Activated naive CD4-positive, alpha-beta T cell treated with anti-CD3 and anti-CD28 coated beads for 36 hours (primary cell): ENCODE data around the gene ARL6IP6. TPM values are rescaled to one million over a fixed set of nuclear protein-coding genes. Genes with fewer than 3 reads are reported as not detected.
"Not testable (repeated sequence)": the region's sequence is repeated elsewhere in the genome, so short reads cannot be mapped to it uniquely, and the experiment has no call there.

Experiments
- CTCF ChIA-PET: fragments of 350-600 bp; sonication (Branson Sonifier 250); formaldehyde crosslinking; loops from one replicate; lab custom pipeline; 2021; ENCODE audit warnings: antibody characterized with exemption; lab: Charles Lee
- DNase-seq: peaks from one replicate; pipeline ENCODE4 v3.0.0-alpha.2; 2020
- H3K27ac Mint-ChIP-seq: one replicate; pipeline ENCODE4 v1.8.0; 2021; ENCODE audit warnings: mild to moderate bottlenecking, mixed read lengths
- H3K27me3 Mint-ChIP-seq: one replicate; pipeline ENCODE4 v1.8.0; 2021; ENCODE audit warnings: low read depth, mixed read lengths
- H3K36me3 Mint-ChIP-seq: one replicate; pipeline ENCODE4 v1.8.0; 2021; ENCODE audit warnings: low read depth, mixed read lengths
- H3K4me1 Mint-ChIP-seq: one replicate; pipeline ENCODE4 v1.8.0; 2021; ENCODE audit warnings: low read depth, mixed read lengths
- H3K4me3 Mint-ChIP-seq: one replicate; pipeline ENCODE4 v1.8.0; 2021; ENCODE audit warnings: mild to moderate bottlenecking, moderate library complexity, mixed read lengths
- H3K9me3 Mint-ChIP-seq: one replicate; pipeline ENCODE4 v1.8.0; 2021; ENCODE audit warnings: mixed read lengths
- intact Hi-C: fragments of 100-400 bp; cut with micrococcal nuclease; formaldehyde crosslinking; loops from one replicate; pipeline ENCODE4 v1.15.1; 2023
- total RNA-seq, 2 experiments: library from RNA; stranded (reverse); gene quantifications; one replicate each; pipeline ENCODE4 v1.2.3, GENCODE V29; 2021

Gene ARL6IP6
- total RNA-seq, 2 experiments from 2014 or later, result 17.0 to 17.2 TPM

- Mint-ChIP-seq H3K27me3 (no peaks in the 10 kb centered on the region), H3K9me3 (peaks cover 10% of the 10 kb centered on the region), H3K36me3 (peaks cover 66% of the 10 kb centered on the region), H3K4me3 (no peak overlapping the region), H3K27ac (no peak overlapping the region), H3K4me1 (peaks cover 66% of the 10 kb centered on the region)
- no peak for DNase-seq
- intact Hi-C loops, result no loop called here
- CTCF ChIA-PET, result no interaction called here
Measured at GRCh38 chr2:152706477-152707021, 11.9 kb upstream of the ARL6IP6 start.

- no peaks in the 10 kb centered on the region for H3K9me3 Mint-ChIP-seq
- H3K27ac Mint-ChIP-seq, result peak overlapping the region; percentile 20
- peaks cover 59% of the 10 kb centered on the region for H3K36me3 Mint-ChIP-seq
- H3K4me1 Mint-ChIP-seq, result peaks cover 64% of the 10 kb centered on the region
- CTCF ChIA-PET, result interaction anchor here (1.4 kb wide), 1 partner anchor 7 kb away, joined by 7 read pairs; no protein-coding TSS in a partner anchor
- H3K4me3 Mint-ChIP-seq, result no peak overlapping the region
- intact Hi-C loops, result no loop called here
- no peak for DNase-seq
- H3K27me3 Mint-ChIP-seq, result no peaks in the 10 kb centered on the region
Measured at GRCh38 chr2:152708742-152709141, 9.7 kb upstream of the ARL6IP6 start.

- Mint-ChIP-seq H3K9me3 (no peaks in the 10 kb centered on the region), H3K4me3 (no peak overlapping the region), H3K27me3 (no peaks in the 10 kb centered on the region), H3K36me3 (peaks cover 60% of the 10 kb centered on the region), H3K4me1 (peaks cover 70% of the 10 kb centered on the region), H3K27ac (no peak overlapping the region)
- DNase-seq, result no peak
- CTCF ChIA-PET, result no interaction called here
- intact Hi-C loops, result no loop called here
Measured at GRCh38 chr2:152710713-152711112, 7.7 kb upstream of the ARL6IP6 start.

- CTCF ChIA-PET, result interaction anchor here (0.9 to 1.6 kb wide), 3 partner anchors 7 to 28 kb away, joined by 4 to 7 read pairs (median 5); no protein-coding TSS in a partner anchor
- Mint-ChIP-seq H3K36me3 (peaks cover 45% of the 10 kb centered on the region), H3K27me3 (no peaks in the 10 kb centered on the region), H3K4me3 (peak overlapping the region; percentile 55), H3K9me3 (no peaks in the 10 kb centered on the region), H3K4me1 (peaks cover 60% of the 10 kb centered on the region), H3K27ac (no peak overlapping the region)
- intact Hi-C loops, result loop anchor here (5.0 kb wide), 2 partner anchors 298 to 618 kb away; partner anchors contain the start of gene CACNB4
- no peak for DNase-seq
Measured at GRCh38 chr2:152715112-152715511, 3.3 kb upstream of the ARL6IP6 start.

GRCh38 chr2:152715854-152716428 is 2.5 kb upstream of the ARL6IP6 start:
- H3K4me3 Mint-ChIP-seq, result peak overlapping the region; percentile 100
- CTCF ChIA-PET, result interaction anchor here (0.6 to 1.6 kb wide), 5 partner anchors 8 to 28 kb away, joined by 3 to 7 read pairs (median 4); no protein-coding TSS in a partner anchor
- DNase-seq, result peak; percentile 26
- H3K36me3 Mint-ChIP-seq, result peaks cover 37% of the 10 kb centered on the region
- no peaks in the 10 kb centered on the region for H3K27me3 Mint-ChIP-seq
- H3K9me3 Mint-ChIP-seq, result no peaks in the 10 kb centered on the region
- peaks cover 60% of the 10 kb centered on the region for H3K4me1 Mint-ChIP-seq
- intact Hi-C loops, result loop anchor here (2.0 to 5.0 kb wide), 3 partner anchors 299 to 887 kb away; partner anchors contain the start of genes ARL5A and CACNB4
- no peak overlapping the region for H3K27ac Mint-ChIP-seq

- intact Hi-C loops, result loop anchor here (1.0 to 5.0 kb wide), 7 partner anchors 23 to 888 kb away; partner anchors contain the start of genes ARL5A, CACNB4 and STAM2
- CTCF ChIA-PET, result interaction anchor here (0.7 to 1.6 kb wide), 2 partner anchors 9 to 11 kb away, joined by 3 to 7 read pairs; no protein-coding TSS in a partner anchor
- Mint-ChIP-seq H3K27ac (peak overlapping the region; percentile 99), H3K4me1 (peaks cover 57% of the 10 kb centered on the region), H3K9me3 (no peaks in the 10 kb centered on the region), H3K36me3 (peaks cover 32% of the 10 kb centered on the region), H3K4me3 (peak overlapping the region; percentile 100), H3K27me3 (no peaks in the 10 kb centered on the region)
- peak; percentile 30 for DNase-seq
Measured at GRCh38 chr2:152716805-152717227, 1.6 kb upstream of the ARL6IP6 start.

DNA sequence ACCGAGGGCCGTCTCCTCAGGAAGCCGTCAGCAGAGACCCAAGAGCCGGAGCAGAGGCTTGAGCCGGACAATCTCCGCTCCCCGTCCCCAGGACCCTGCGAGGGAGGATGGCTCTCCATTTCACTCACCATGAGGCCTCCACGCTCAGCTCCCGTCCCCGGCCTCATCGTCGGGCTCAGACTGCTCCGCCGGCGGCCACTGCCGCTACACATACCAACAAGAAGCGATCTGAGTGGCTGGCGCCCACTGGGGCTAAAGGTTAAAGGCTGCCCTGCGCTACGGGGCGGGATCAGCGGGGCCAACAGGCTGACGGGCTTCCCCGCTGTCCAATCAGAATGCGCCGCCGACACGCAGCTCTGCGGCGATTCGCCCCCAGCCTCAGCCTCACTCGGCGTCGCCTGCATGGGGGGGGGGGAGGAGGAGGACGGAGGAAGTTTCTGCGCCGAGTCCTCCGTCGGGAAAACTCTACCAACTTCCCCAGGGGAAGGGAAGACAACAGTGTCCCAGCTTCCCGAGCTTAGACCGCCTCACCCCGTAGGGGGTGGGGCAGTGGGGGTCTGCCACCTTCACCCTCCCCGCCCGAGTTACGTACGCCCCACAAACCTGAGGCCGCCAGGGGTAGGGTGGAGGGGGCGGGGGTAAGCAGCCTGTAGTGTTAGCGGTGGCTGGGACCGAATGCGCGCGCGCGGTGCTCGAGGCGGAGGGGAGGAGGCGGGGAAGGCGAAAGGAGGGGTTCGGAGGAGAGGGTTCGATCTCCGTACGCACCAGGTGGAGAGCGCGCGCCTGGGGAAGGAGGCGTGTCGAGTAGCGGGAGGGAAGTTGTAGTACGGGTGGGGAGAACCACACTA is 968 bp upstream of the ARL6IP6 start, which contains the start of gene PRPF40A:
PRPF40A (minus strand) TSS at position 234 of the 848 bp plus-strand sequence; CDS start at position 212, 22 bp downstream.
- Mint-ChIP-seq H3K27me3 (no peaks in the 10 kb centered on the region), H3K4me3 (peak within 1 kb of the TSS; percentile 100), H3K9me3 (no peaks in the 10 kb centered on the region), H3K4me1 (peaks cover 52% of the 10 kb centered on the region), H3K36me3 (peaks cover 29% of the 10 kb centered on the region), H3K27ac (peak within 1 kb of the TSS; percentile 99)
- CTCF ChIA-PET, result no interaction called here
- intact Hi-C loops, result loop anchor here (1.0 to 5.0 kb wide), 8 partner anchors 23 to 889 kb away; partner anchors contain the start of genes ARL5A, CACNB4, FMNL2 and STAM2
- peak; percentile 98 for DNase-seq

DNA sequence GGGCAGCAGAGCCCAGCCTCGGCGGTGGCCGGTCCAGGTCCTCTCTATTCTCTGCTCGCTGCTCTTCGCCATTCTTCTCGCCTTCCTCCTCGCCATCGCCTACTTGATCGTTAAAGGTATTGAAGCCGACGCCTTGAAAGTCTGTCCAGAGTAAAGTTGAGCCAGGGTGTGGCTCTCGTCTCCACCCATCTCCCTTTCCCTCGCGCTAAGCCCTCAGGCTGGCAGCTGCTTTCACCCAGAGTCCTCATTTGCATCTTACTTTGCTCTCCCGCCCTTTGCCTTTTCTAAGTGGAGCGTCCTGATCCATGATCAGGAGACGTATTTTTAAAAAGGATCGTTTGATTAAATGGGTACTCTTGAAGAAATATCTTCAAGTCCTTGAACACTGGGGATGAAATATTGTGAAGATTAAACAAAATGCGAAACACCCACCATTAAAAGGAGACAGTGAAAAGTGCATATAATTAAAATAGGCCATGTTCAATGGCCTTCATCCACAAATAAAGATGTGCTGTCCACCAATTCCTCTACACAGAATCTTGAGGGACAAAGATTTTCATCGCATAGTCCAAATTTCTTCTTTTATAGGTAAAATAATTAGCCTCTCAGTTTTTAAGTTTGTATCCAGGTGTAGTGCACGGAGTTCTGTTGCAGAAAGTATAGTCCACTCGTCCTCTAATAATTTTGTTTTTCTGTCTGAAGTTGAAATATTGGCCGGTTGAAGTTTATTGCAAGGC is 657 bp downstream of the ARL6IP6 start:
- H3K36me3 Mint-ChIP-seq, result peaks cover 24% of the 10 kb centered on the region
- H3K4me1 Mint-ChIP-seq, result peaks cover 56% of the 10 kb centered on the region

GRCh38 chr2:152720794-152721193 is 2.4 kb downstream of the ARL6IP6 start:
- H3K4me1 Mint-ChIP-seq, result peaks cover 47% of the 10 kb centered on the region
- H3K27me3 Mint-ChIP-seq, result no peaks in the 10 kb centered on the region
- H3K4me3 Mint-ChIP-seq, result no peak overlapping the region
- H3K27ac Mint-ChIP-seq, result no peak overlapping the region
- DNase-seq, result no peak
- H3K9me3 Mint-ChIP-seq, result no peaks in the 10 kb centered on the region
- peaks cover 19% of the 10 kb centered on the region for H3K36me3 Mint-ChIP-seq
- intact Hi-C loops, result no loop called here
- CTCF ChIA-PET, result interaction anchor here (1.7 kb wide), 1 partner anchor 16 kb away, joined by 3 read pairs; no protein-coding TSS in a partner anchor

More for the DNA sequence above, 657 bp downstream of the ARL6IP6 start:
- CTCF ChIA-PET, result no interaction called here
- Mint-ChIP-seq H3K9me3 (no peaks in the 10 kb centered on the region), H3K27me3 (no peaks in the 10 kb centered on the region), H3K27ac (peak overlapping the region; percentile 99), H3K4me3 (peak overlapping the region; percentile 100)
- intact Hi-C loops, result loop anchor here (2.0 to 5.0 kb wide), 3 partner anchors 302 to 622 kb away; partner anchors contain the start of genes CACNB4 and FMNL2
- peak; percentile 50 for DNase-seq

GRCh38 chr2:152722639-152723038 is 4.2 kb downstream of the ARL6IP6 start:
- not testable (repeated sequence) for H3K27ac Mint-ChIP-seq, H3K36me3 Mint-ChIP-seq, DNase-seq, H3K27me3 Mint-ChIP-seq, H3K4me3 Mint-ChIP-seq, H3K9me3 Mint-ChIP-seq
- intact Hi-C loops, result loop anchor here (1.0 kb wide), 1 partner anchor 8 kb away; no protein-coding TSS in a partner anchor
- H3K4me1 Mint-ChIP-seq, result peaks cover 33% of the 10 kb centered on the region
- CTCF ChIA-PET, result interaction anchor here (0.9 kb wide), 1 partner anchor 31 kb away, joined by 4 read pairs; no protein-coding TSS in a partner anchor

GRCh38 chr2:152723918-152724317 is 5.5 kb downstream of the ARL6IP6 start:
- peaks cover 33% of the 10 kb centered on the region for H3K4me1 Mint-ChIP-seq
- no peaks in the 10 kb centered on the region for H3K27me3 Mint-ChIP-seq
- no peaks in the 10 kb centered on the region for H3K9me3 Mint-ChIP-seq
- H3K36me3 Mint-ChIP-seq, result peaks cover 7% of the 10 kb centered on the region
- no peak overlapping the region for H3K4me3 Mint-ChIP-seq
- intact Hi-C loops, result no loop called here
- H3K27ac Mint-ChIP-seq, result no peak overlapping the region
- CTCF ChIA-PET, result no interaction called here
- no peak for DNase-seq
